T47D (cell line): Measurements from ENCODE around the gene IRS1.

Experiments
- DNase-seq, 2 experiments: peaks; one replicate each; pipeline versions ENCODE4 v3.0.0 to v3.0.0-alpha.2; 2011 to 2012; ENCODE audit warnings: low read depth in 1 of 2, low spot score in 1 of 2
- JUND ChIP-seq: IDR thresholded peaks from 2 replicates; pipeline ENCODE4 v1.6.1; 2012; ENCODE audit warnings: low read depth
- in situ Hi-C: cut with HindIII; loops from 2 replicates; pipeline ENCODE4 v1.10.0; 2016; ENCODE audit warnings: low sequenced_read_pairs, low pct_unique_long_range_greater_than_20kb

Gene IRS1

GRCh38 chr2:226712941-226713340 lies 86.7 kb downstream of the IRS1 start:
- in situ Hi-C loops, result no loop called here
- TF ChIP-seq JUND, result no peak
- DNase-seq, result no peak

DNA sequence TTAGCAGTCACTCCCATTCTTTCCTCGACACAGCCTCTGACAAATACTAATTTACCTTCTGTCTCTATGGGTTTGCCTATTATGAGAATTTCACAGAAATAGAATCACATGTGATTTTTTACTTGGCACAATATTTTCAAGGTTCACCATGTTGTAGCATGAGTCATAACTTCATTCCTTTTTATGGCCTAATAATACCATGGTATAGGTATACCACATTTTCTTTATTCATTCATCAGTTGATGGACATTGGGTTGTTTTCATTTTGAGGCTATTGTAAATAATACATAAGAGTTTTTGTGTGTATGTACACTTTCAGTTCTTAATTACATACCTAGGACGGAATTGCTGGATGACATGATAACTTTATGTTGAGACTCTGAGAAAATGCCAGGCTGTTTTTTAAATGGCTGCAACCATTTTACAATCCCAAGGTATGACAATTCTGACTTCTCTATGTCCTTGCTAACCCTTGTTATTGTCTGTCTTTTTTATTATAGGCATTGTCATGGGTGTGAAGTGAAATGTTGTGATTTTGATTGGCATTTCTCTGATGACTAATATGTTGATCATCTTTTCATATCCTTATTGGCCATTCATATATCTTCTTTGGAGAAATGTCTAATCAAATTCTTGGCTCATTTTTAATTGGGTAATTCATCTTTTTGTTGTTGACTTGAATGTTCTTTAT lies 87.9 kb downstream of the IRS1 start:
- TF ChIP-seq JUND, result no peak
- DNase-seq, result no peak
- in situ Hi-C loops, result no loop called here

- in situ Hi-C loops, result no loop called here
- no peak for TF ChIP-seq JUND
- no peak for DNase-seq
Measured at GRCh38 chr2:226707499-226707898, 92.1 kb downstream of the IRS1 start.

GRCh38 chr2:226705965-226706364 lies 93.7 kb downstream of the IRS1 start:
- in situ Hi-C loops, result no loop called here
- no peak for TF ChIP-seq JUND
- no peak for DNase-seq

DNA sequence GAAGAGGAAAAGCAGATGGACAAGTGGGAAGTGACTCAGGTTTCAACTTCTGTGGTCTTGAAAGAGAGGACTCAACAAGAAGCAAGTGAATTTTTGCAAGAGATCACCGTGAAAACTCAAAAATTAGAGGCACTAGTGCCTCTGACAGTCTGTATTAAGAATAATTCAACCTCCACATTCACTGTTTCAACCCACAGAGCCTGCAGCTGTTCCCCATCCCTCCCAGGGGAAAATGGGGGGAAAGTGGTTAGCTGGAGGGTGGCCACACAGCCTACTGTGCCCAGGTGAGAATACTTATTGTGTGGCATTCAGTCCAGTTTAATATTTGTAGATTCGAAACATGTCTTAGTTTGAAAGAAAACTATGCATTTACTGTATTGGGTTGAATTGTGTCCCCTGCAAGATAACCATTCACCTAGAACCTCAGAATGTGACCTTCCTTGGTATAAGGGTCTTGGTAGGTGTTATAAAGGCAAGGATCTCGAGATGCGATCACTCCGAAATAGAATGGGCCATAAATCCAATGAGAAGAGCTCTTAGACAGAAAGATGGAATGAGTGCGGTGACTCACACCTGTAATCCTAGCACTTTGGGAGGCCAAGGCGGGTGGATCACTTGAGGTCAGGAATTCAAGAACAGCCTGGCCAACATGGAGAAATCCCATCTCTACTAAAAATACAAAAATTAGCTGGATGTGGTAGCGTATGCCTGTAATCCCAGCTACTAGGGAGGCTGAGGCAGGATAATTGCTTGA lies 94.3 kb downstream of the IRS1 start:
- in situ Hi-C loops, result no loop called here
- no peak for TF ChIP-seq JUND
- no peak for DNase-seq

DNA sequence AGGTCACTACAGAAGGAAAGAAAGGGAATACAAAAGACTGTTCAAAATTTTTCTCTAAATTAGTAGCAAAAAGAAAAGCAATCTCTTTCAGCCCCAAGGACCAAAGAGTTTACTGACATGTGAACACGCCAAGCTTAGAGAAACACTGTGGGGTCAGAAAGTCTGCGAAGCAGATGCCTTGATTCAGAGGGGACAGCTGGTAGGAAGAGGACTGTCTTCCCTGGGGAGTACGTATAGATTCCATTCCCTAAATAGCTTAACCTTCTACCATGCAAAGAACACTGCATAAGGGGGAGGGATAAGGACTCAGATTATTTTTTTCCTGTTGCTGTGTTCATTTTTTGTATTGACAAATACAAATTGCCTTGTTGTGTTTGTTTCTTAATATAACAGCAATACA lies 96.1 kb downstream of the IRS1 start:
- in situ Hi-C loops, result no loop called here
- DNase-seq, result no peak
- no peak for TF ChIP-seq JUND

GRCh38 chr2:226702376-226702775 lies 97.2 kb downstream of the IRS1 start:
- DNase-seq, result no peak
- in situ Hi-C loops, result no loop called here
- no peak for TF ChIP-seq JUND

GRCh38 chr2:226701052-226701451 lies 98.6 kb downstream of the IRS1 start:
- in situ Hi-C loops, result no loop called here
- TF ChIP-seq JUND, result no peak
- DNase-seq, result no peak

GRCh38 chr2:226699321-226699720 lies 100.3 kb downstream of the IRS1 start:
- in situ Hi-C loops, result no loop called here
- no peak for DNase-seq
- no peak for TF ChIP-seq JUND

DNA sequence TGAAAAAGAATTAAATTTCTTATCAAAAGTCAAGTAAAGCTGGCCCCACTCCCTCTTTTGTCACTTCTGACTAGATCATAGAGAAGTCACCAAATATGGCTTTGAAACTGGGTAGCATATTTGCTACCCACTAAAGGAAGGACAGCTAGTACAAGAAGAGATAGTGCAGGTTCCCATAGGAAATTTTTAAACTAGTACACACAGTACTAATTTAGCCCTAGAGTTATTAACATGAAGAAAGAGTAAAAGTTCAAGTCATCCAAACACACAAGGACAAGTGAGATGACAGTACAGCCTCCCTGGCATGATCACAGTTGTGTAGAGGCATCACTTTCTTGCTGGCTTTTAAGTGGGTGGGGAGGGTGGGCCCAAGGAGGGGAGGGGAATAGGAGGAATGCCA lies 100.9 kb downstream of the IRS1 start:
- DNase-seq, result no peak
- TF ChIP-seq JUND, result no peak
- in situ Hi-C loops, result no loop called here

DNA sequence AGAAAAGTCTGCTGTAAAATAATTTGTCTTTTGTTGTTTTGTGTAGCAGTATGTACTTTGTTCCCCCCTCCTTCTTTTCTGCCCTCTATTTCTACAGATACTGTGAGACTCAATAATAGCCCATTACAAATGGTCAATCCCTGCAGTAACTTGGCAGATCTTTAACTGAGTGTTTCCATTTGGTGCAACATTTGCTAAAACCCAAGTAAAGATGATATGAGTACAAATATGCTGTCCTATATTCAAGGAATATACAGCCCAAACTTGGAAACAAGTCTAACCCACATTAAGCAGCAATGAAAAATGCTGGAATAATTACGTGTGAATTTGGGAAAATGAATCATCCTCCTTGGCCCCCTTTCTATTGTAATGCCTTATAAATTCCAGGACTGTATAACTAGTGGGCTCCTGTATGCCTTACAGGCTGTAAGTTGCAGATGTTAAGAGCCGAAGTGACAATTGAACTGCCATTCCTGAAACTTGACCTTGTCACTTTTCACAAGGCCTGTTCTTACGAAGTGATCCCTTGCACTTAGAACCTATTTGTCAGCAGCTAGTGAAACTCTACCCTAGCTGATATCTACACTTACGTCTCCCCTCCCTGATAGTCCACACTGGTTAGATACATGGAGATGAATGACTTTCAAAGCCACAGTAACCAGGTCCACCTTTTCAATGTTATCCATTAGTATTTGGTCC lies 104.9 kb downstream of the IRS1 start:
- in situ Hi-C loops, result no loop called here
- TF ChIP-seq JUND, result no peak
- DNase-seq, result no peak

GRCh38 chr2:226694149-226694548 lies 105.5 kb downstream of the IRS1 start:
- TF ChIP-seq JUND, result no peak
- no peak for DNase-seq
- in situ Hi-C loops, result no loop called here

DNA sequence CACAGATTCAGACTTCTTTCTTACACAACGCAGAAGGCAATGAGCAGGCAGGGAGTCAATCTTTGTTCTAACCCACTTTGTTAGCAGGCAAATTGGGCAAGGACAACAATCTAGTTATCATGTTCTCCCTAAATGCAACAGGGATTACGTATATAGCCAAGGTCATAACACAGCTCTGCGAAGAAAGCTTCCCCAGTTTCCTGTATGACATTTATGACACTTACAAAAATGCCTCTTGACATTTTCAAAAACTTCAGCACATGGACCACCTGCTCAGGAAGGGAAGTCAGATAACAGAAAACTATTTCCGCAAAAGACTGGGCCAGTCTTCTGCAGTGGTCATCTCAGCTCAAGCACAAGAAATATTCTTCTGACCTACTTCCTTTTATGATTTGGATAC lies 106.1 kb downstream of the IRS1 start:
- in situ Hi-C loops, result no loop called here
- DNase-seq, result no peak
- no peak for TF ChIP-seq JUND
